ENCODE measurements around the gene SCRN2. TPM values are rescaled to one million over a fixed set of nuclear protein-coding genes. Genes with fewer than 3 reads are reported as not detected.

Gene SCRN2
- total and polyA plus RNA-seq, 8 donors: 26.4 to 47.7 (median 39.0) TPM

DNA sequence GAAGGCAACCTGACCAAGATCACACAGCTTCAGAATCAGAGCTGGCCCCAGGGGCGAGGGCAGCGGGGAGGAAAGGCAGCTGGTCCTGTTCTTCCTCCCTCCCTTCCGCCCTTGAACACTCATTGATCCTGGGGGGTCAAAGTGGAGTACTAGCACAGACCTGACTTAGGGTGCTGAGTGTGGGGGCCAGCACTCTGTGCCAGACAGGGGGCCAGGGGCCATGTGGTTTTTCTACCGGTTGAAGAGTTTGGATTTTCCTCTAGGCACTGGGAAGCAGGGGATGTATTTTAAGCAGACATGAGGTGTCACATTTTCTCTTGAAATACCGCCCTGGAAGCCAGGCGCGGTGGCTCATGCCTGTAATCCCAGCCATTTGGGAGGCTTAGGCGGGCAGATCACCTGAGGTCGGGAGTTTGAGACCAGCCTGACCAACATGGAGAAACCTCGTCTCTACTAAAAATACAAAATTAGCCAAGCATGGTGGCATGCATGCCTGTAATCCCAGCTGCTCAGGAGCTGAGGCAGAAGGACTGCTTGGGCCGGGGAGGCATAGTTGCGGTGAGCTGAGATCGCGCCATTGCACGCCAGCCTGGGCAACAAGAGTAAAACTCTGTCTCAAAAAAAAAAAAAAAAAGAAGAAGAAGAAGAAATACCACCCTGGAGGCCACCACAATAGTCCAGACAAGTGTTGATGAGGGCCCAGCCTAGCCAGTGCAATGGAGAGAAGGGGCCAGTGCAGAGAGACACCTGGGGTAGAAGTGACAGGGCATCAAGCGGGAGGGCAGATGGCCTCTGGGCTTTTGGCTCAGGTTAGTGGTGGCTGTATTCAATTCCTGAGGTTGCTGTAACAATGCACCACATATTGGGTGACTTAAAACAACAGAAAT lies 34.8 kb downstream of the SCRN2 start:
- H3K27ac ChIP-seq: no peak overlapping the region
- no peak overlapping the region for H3K4me3 ChIP-seq
- intact Hi-C loops (cut with DNase I): no loop called here
- DNase-seq: no peak
- TF ChIP-seq, protein P1, sequence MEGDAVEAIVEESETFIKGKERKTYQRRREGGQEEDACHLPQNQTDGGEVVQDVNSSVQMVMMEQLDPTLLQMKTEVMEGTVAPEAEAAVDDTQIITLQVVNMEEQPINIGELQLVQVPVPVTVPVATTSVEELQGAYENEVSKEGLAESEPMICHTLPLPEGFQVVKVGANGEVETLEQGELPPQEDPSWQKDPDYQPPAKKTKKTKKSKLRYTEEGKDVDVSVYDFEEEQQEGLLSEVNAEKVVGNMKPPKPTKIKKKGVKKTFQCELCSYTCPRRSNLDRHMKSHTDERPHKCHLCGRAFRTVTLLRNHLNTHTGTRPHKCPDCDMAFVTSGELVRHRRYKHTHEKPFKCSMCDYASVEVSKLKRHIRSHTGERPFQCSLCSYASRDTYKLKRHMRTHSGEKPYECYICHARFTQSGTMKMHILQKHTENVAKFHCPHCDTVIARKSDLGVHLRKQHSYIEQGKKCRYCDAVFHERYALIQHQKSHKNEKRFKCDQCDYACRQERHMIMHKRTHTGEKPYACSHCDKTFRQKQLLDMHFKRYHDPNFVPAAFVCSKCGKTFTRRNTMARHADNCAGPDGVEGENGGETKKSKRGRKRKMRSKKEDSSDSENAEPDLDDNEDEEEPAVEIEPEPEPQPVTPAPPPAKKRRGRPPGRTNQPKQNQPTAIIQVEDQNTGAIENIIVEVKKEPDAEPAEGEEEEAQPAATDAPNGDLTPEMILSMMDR (IDR thresholded peaks at IDR 0.05): no peak
- H3K9me3 ChIP-seq: no peaks in the 10 kb centered on the region
- peaks cover 0 to 10% of the 10 kb centered on the region in 2 donors for H3K4me1 ChIP-seq
- peaks cover 0 to 44% of the 10 kb centered on the region in 2 donors for H3K36me3 ChIP-seq
- ATAC-seq: no peak
- H3K27me3 ChIP-seq: no peaks in the 10 kb centered on the region

DNA sequence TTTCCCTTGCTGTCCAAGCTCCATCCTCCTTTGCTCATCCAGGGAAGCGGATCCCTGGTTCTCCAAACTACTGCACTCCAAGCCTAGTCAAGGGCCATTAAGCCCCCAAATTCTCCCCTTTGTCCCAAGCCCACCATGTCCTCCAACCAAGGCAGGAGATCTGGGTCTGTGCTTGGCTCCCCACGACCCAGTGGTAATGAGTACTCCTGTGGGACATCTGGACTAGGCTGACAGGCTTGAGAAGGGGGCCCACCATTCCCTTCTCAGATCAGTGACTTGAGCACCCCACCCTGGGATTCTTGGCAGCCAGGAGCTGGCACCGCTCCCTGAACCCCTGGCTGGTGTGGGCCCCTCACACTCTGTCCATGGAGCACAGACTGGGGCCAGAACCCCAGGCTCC lies 36.6 kb downstream of the SCRN2 start:
- Histone ChIP-seq H3K27ac (no peak overlapping the region), H3K27me3 (no peaks in the 10 kb centered on the region), H3K36me3 (peaks cover 0 to 30% of the 10 kb centered on the region in 2 donors), H3K4me1 (peaks cover 0 to under 1% of the 10 kb centered on the region in 2 donors), H3K9me3 (no peaks in the 10 kb centered on the region), H3K4me3 (no peak overlapping the region)
- DNase-seq (no peak), ATAC-seq (no peak)
- TF ChIP-seq, protein P1 (IDR thresholded peaks at IDR 0.05): no peak
- intact Hi-C loops (cut with DNase I): no loop called here

DNA sequence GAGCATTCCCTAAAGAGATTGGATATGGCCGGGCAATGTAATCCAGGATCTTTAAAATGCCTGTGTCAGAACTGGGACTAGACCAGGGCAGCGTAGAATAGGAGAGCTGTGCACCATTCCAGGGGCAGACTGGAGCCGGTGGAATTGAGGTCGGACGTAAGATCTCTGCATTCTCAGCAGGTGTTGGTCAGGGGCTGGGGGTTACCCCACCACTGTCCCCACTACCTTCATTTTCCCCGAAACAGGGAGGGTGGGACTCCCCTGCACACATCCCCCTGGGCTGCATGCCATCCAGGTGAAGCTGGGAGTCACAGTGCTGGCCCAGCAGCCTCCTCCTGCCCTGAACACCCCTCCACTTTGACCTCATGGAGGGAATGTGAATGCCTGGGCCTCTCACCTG lies 37.3 kb downstream of the SCRN2 start:
- TF ChIP-seq, protein P1 (IDR thresholded peaks at IDR 0.05): no peak
- H3K9me3 ChIP-seq: no peaks in the 10 kb centered on the region
- no peak overlapping the region for H3K27ac ChIP-seq
- H3K27me3 ChIP-seq: no peaks in the 10 kb centered on the region
- H3K36me3 ChIP-seq: peaks cover 0 to 23% of the 10 kb centered on the region in 2 donors
- H3K4me3 ChIP-seq: no peak overlapping the region
- intact Hi-C loops (cut with DNase I): no loop called here
- ATAC-seq (no peak), DNase-seq (no peak)
- H3K4me1 ChIP-seq: no peaks in the 10 kb centered on the region

DNA sequence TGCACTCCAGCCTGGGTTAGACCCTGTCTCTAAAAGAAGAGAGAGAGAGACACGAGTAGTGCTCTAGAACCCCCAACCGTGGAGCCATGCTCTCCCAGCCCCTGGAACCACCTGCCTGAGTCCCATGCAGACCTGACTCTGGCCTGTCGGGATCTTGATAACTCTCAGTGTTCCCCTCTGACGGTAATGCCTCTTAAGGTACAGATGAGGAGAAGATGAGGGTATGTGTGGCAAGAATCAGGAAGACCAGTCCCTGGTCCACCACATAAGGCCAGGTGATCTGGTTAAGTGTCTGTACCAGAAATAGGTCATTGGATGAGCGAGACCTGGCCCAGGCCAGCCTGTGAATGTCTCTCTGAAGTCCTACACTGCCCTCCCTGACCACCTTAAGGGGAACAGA lies 37.9 kb downstream of the SCRN2 start:
- Histone ChIP-seq H3K27ac (no peak overlapping the region), H3K4me1 (no peaks in the 10 kb centered on the region), H3K27me3 (no peaks in the 10 kb centered on the region), H3K4me3 (no peak overlapping the region), H3K36me3 (peaks cover 0 to 17% of the 10 kb centered on the region in 2 donors), H3K9me3 (no peaks in the 10 kb centered on the region)
- no peak for DNase-seq
- intact Hi-C loops (cut with DNase I): no loop called here
- TF ChIP-seq, protein P1 (IDR thresholded peaks at IDR 0.05): no peak
- ATAC-seq: no peak

DNA sequence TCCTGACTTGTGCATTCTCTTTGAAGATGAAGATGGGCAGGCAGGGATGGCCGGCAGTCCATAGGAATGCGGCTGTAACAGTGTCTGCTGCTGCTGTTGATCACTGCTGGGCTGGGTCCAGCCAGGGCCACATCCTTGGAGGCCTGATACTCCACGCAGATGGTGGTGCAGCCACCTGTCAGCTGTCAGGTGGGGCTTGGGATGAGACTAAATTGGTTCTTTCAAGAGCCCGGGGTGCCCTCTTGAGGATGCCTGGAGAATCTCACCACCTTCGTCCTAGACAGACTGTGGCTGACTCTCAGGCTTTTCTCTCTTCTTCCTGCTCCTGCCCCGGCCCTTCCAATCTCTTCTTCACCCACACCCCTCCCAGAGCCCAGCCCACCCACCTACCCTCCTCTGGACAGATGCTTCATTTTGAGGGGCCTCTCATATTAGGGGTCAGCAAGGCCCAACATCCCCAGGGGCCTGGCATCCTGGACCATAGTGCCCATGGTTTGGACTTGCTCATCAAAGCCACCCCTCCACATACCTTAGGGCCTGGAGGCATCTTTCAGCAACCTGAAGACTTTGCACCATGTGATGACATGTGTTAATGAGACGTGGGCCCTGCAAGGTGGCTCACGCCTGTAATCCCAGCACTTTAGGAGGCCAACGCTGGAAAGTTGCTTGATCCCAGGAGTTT lies 38.6 kb downstream of the SCRN2 start:
- Histone ChIP-seq H3K36me3 (peaks cover 0 to 10% of the 10 kb centered on the region in 2 donors), H3K4me1 (no peaks in the 10 kb centered on the region), H3K27me3 (peaks cover 0 to 4% of the 10 kb centered on the region in 2 donors), H3K9me3 (no peaks in the 10 kb centered on the region), H3K27ac (no peak overlapping the region), H3K4me3 (no peak overlapping the region)
- intact Hi-C loops (cut with DNase I): no loop called here
- TF ChIP-seq, protein P1 (IDR thresholded peaks at IDR 0.05): peak; percentile 26 to 36
- ATAC-seq (peak; percentile 80), DNase-seq (no peak)
